Amygdala (tissue), 56 donors: ENCODE measurements around the gene OR52B6.
"Not testable (repeated sequence)": the region's sequence is repeated elsewhere in the genome, so short reads cannot be mapped to it uniquely, and the experiment has no call there.

Experiments
- DNase-seq, 56 donors: peaks; one replicate each; lab custom pipeline; 2025; lab: John Stamatoyannopoulos, UW

OR52B6 gene, protein sequence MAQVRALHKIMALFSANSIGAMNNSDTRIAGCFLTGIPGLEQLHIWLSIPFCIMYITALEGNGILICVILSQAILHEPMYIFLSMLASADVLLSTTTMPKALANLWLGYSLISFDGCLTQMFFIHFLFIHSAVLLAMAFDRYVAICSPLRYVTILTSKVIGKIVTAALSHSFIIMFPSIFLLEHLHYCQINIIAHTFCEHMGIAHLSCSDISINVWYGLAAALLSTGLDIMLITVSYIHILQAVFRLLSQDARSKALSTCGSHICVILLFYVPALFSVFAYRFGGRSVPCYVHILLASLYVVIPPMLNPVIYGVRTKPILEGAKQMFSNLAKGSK

DNA sequence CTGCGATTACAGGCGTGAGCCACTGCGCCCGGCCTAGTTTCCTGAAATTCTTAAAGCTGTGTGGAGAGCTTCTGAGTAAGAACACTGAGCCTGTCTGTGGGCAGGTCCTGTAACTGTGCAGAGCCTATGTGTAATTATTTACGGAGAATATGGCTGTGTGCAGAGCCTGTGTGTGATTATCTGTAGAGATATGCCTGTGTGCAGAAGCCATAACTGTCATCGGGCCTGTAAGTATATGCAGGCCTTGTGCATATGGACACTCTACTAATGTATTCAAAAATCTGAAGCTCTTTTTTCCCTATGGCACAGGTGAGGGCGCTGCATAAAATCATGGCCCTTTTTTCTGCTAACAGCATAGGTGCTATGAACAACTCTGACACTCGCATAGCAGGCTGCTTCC, at the start of gene OR52B6:
Gene OR52B6 (plus strand): TSS at position 301 of the 400 bp plus-strand sequence. CDS start 0 bp downstream, at position 301.
- no peak for DNase-seq

DNA sequence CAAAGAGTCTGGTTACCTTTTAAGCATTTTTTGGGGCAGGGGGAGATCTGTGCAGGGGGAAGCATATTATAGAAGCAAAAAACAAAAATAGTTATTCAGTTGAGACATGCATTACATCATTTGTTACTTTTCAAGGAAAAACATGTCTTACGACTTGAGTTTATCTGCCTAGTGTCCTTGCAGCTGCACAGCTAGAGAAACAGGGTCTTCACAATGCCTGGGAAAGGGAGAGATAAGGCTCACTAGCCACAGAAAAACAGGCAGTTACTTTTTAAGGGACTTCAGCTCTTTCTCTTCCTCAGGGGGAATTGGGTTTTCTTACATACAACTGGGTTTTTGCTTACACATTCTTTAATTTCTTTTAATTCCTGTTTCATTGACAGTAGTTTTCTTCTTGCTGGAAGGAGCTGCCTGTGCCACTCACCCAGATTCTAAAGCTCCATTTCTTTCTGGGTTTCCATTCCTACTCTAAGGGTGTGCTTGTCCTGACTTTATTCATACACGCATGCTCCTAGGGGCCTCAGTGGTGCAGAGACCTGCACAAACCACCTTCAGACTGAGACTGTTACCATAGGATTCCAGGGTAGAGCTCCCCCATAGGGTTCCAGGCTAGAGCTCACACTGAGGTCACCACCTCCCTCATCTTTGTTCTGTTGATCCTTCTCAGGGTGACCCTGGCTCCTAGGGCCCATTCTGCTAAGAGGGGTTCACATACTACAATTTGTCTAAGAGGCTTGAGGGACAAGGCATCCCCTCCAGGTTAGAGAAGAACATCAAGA, 49.4 kb upstream of the OR52B6 start:
- no peak for DNase-seq

- no peak for DNase-seq
Measured at GRCh38 chr11:5534046-5534445, 46.6 kb upstream of the OR52B6 start.

- DNase-seq = no peak
Measured at GRCh38 chr11:5536482-5536881, 44.2 kb upstream of the OR52B6 start.

- no peak for DNase-seq
Measured at GRCh38 chr11:5541427-5541826, 39.2 kb upstream of the OR52B6 start.

GRCh38 chr11:5546457-5546856, 34.2 kb upstream of the OR52B6 start:
- DNase-seq = no peak

GRCh38 chr11:5547982-5548381, 32.7 kb upstream of the OR52B6 start:
- no peak for DNase-seq

GRCh38 chr11:5548440-5548839, 32.2 kb upstream of the OR52B6 start, which contains the start of gene OR52H1:
Gene OR52H1 (minus strand): TSS chr11:5548540. CDS start chr11:5545505, 3,035 bp downstream.
- DNase-seq = no peak

DNA sequence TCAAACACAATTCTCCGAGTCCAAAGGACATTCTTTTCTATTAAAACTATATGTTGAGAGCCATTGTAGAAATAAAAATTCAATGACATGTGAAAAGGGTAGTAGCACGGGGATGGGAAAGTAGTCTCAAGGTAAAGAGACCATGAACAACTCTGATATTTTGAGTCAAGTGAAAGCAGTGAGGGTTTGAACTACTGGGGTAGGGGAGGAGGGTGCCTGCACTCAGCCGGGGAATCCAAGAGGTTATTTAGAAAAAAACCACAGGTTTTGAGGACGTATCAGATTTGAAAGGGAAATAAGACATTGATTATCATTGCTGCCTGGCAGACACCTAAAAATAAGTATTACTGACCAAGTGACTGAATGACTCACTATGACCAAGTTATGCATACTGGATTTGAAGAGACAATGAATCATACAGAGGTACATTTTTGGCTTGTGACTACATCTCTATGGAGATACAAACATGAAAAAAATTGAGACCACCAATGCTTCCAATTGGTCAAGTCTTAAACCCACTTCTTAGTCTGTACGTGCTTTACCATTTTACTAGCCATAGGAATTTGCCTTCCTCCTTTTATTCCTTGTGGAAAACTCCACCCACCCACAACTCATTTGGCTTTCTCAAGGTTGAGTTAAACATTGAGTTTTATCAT, 30.1 kb upstream of the OR52B6 start:
- DNase-seq = no peak

DNA sequence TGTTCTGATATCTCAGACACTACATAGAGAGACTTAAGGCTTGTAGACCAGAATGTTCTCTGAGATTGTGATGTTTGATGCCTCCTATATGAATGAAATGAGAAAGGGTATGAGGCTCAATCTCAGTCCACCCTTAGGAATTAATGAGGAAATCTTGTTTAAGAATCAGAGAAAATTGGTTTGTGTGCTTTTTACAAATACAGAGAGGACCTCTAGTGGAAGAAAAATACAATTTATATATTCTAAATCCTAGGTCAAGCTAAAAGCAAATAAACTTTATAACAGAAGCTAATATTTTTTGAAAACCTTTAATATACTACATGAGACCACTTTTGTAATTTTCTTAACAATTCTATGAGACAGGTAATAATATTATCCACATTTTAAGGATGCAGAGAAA, 27.3 kb upstream of the OR52B6 start:
- DNase-seq = no peak

DNA sequence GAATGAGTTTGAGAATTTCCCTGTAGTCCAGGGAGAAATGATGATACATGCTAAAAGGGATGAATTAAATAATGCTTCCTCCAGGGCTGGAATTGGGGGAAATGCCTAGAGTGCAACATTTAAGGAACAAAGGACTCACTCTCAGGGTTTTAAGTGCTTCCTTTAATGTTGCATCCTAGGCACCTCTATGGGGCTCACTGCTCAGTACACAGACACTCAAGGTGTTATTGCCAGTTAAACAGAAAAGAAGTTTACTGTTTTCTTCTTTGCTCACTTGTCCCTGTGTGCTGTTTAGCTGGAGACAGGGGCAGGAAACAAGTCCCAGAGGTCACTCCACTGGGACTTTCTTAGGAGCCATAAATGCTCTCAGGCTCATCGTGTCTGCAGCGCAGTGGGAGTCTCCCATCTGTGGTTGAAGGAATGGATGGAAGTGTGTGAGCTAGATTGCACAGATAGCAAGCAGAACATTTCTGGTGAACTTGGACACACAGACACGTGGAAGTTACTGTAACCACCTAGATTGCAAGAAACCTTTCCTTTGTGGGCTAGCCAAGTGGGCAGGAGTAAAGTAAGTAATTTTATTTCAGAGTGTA, 24.0 kb upstream of the OR52B6 start:
- no peak for DNase-seq

GRCh38 chr11:5557751-5558150, 22.9 kb upstream of the OR52B6 start:
- DNase-seq = no peak

DNA sequence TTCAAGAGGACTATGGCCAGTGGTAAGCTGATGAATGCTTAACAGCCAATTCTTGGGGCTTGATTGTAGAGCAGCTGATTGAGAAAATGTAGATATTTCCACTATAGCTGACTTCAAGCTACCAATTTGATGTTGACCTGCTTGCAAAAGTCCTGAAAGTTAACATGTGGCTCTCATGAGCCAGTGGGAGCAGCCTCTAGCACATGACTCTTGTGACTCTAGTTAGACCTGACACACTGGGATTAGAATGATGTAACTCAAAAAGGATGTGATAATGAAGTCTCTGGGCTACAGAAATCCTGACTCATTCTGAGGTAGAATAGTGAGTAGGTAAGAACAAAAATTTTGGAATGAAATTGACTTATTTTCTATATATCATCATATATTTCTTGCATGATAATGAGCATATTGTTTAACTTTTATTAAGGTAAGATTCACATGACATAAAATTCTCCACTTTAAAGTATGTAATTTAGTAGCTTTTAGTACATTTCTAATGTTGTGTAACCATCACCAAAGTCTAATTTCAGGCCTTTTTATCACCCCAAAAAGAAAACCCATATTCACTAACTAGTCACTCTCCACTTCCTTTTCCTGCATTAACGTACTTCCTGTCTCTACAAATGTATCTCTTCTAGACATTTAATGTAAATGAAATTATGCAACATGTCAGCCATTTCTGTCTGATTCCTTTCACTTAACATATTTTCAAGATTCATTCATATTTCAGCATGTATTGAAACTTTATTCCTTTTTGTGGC, 16.2 kb upstream of the OR52B6 start:
- DNase-seq = no peak

DNA sequence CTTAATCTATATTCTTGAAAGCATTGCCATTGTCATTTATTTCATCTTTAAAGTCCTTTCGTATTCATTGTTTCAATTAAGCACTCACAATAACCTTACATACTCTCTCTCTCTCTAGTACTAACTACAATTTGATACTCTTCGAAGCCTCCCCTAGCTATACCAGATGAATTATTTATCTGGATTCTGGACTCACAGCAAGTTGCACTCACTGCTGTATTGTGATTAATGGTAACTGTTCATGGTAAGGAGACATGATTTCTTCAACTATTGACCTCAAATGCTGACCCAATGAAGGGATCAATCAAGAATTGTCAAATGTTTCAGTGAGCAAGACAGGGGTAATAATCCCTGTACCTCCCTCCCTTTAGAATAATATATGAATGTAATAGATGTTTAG, 6.0 kb upstream of the OR52B6 start:
- no peak for DNase-seq

GRCh38 chr11:5575152-5575551, 5.5 kb upstream of the OR52B6 start:
- no peak for DNase-seq

- DNase-seq = no peak
Measured at GRCh38 chr11:5577101-5577500, 3.6 kb upstream of the OR52B6 start.

- DNase-seq = no peak
Measured at GRCh38 chr11:5581014-5581413, 337 bp downstream of the OR52B6 start.

DNA sequence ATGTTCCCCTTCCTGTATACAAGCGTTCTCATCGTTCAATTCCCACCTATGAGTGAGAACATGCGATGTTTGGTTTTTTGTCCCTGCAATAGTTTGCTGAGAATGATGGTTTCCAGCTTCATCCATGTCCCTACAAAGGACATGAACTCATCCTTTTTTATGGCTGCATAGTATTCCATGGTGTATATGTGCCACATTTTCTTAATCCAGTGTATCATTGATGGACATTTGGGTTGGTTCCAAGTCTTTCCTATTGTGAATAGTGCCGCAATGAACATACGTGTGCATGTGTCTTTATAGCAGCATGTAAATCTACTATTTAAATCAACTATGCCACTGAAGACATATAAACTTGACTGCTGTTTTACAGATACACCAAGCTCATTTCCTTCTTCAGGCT, 3.8 kb downstream of the OR52B6 start:
- not testable (repeated sequence) for DNase-seq

GRCh38 chr11:5589906-5590305, 9.2 kb downstream of the OR52B6 start:
- DNase-seq = not testable (repeated sequence)

DNA sequence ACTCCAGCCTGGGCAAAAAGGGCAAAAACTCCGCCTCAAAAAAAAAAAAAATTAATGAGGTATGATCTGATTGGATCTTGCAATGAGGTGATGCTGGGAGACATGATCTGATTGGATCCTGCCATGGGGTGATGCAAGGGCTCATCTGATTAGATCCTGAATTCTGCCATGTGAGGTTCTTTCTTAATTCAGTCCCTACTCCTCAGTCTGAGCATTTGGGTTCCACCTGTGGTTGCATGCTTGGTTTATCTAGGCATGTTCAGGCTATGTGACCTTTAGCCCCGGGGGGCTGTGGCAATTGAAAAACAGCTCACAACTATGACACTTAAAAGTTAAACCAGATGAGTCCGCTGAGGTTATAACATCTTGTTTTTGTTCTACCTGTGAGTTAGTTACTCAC, 10.9 kb downstream of the OR52B6 start:
- no peak for DNase-seq
